Loucy (cell line): Measurements from ENCODE around the gene PREPL.

ENCODE experiments used
- EZH2phosphoT487 ChIP-seq: fragments of 200-600 bp; IDR thresholded peaks from 2 replicates; pipeline ENCODE4 v1.6.1; 2018; ENCODE audit warnings: antibody characterized with exemption, mild to moderate bottlenecking, moderate library complexity, borderline replicate concordance
- TF ChIP-seq, protein P1 (sequence below): fragments of 200-600 bp; sonication (generic); conservative IDR thresholded peaks from 2 replicates; pipeline ENCODE4 v1.5.1; 2014; ENCODE audit warnings: mild to moderate bottlenecking, antibody characterized with exemption, low read length

DNA sequence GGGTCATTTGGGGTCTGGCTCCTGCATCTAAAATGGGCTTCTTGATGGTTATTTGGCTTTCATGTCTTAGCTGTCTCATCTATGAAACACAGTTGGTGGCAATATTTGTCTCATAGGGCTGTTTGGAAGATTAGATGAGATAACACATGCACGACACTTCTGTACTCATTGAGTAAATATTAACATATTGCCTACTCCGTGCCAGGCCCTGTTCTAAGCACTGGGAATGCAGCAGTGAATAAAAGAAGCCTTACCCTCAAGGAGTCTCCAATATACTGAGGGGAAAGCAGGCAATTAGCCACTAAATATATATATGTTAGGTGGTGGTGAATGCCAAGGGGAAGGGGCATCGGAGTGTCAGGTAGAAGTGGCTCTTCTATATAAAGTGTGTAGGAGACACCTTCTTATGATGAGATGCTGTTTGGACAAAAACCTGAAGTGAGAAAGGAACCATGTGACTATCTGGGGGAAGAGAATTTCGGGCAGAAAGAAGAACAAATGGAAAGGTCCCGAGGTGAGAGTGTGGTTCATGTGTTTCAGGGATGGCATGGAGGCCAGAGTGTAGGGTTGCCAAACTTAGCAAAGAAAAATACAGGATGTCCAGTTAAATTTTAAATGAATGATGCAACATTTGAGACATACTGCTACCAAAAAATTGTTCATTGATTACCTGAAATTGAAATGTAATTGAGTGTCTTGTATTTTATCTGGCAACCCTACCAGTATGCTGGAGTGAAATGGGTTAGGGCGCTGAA lies 74.2 kb downstream of the PREPL start:
- TF ChIP-seq, protein P1, sequence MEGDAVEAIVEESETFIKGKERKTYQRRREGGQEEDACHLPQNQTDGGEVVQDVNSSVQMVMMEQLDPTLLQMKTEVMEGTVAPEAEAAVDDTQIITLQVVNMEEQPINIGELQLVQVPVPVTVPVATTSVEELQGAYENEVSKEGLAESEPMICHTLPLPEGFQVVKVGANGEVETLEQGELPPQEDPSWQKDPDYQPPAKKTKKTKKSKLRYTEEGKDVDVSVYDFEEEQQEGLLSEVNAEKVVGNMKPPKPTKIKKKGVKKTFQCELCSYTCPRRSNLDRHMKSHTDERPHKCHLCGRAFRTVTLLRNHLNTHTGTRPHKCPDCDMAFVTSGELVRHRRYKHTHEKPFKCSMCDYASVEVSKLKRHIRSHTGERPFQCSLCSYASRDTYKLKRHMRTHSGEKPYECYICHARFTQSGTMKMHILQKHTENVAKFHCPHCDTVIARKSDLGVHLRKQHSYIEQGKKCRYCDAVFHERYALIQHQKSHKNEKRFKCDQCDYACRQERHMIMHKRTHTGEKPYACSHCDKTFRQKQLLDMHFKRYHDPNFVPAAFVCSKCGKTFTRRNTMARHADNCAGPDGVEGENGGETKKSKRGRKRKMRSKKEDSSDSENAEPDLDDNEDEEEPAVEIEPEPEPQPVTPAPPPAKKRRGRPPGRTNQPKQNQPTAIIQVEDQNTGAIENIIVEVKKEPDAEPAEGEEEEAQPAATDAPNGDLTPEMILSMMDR, result no peak
- no peak for TF ChIP-seq EZH2phosphoT487
